Activated CD4-positive, alpha-beta T cell treated with anti-CD3 and anti-CD28 coated beads, Interleukin-2, amount 50 U/mL, for 1 hour (primary cell): ENCODE measurements around the gene SOX9.
"Not testable (repeated sequence)": the region's sequence is repeated elsewhere in the genome, so short reads cannot be mapped to it uniquely, and the experiment has no call there.

Experiments used
- DNase-seq: peaks from one replicate; pipeline ENCODE4 v3.0.0-alpha.2; 2020

The SOX9 gene

GRCh38 chr17:72128039-72128438 is 7.2 kb downstream of the SOX9 start:
- DNase-seq = no peak

GRCh38 chr17:72134608-72135394 is 14.0 kb downstream of the SOX9 start:
- DNase-seq = no peak

GRCh38 chr17:72135546-72136325 is 14.9 kb downstream of the SOX9 start:
- DNase-seq = no peak

- no peak for DNase-seq
Measured at GRCh38 chr17:72136692-72137091, 15.9 kb downstream of the SOX9 start.

GRCh38 chr17:72137161-72137560 is 16.3 kb downstream of the SOX9 start:
- no peak for DNase-seq

GRCh38 chr17:72139212-72139611 is 18.4 kb downstream of the SOX9 start:
- DNase-seq = no peak

- DNase-seq = no peak
Measured at GRCh38 chr17:72141336-72141735, 20.5 kb downstream of the SOX9 start.

- DNase-seq = not testable (repeated sequence)
Measured at GRCh38 chr17:72142097-72142496, 21.3 kb downstream of the SOX9 start.

GRCh38 chr17:72142614-72143013 is 21.8 kb downstream of the SOX9 start:
- DNase-seq = no peak

GRCh38 chr17:72143245-72143644 is 22.4 kb downstream of the SOX9 start:
- DNase-seq = no peak

GRCh38 chr17:72144101-72144500 is 23.3 kb downstream of the SOX9 start:
- DNase-seq = no peak

- DNase-seq = no peak
Measured at GRCh38 chr17:72145562-72145961, 24.7 kb downstream of the SOX9 start.

- no peak for DNase-seq
Measured at GRCh38 chr17:72145962-72146361, 25.1 kb downstream of the SOX9 start.

- no peak for DNase-seq
Measured at GRCh38 chr17:72146371-72146770, 25.6 kb downstream of the SOX9 start.

GRCh38 chr17:72150632-72151460 is 30.0 kb downstream of the SOX9 start:
- no peak for DNase-seq

- DNase-seq = no peak
Measured at GRCh38 chr17:72151565-72152386, 31.0 kb downstream of the SOX9 start.

- no peak for DNase-seq
Measured at GRCh38 chr17:72152387-72152929, 31.6 kb downstream of the SOX9 start.

- no peak for DNase-seq
Measured at GRCh38 chr17:72158895-72159885, 38.4 kb downstream of the SOX9 start.

- DNase-seq = no peak
Measured at GRCh38 chr17:72162569-72162968, 41.7 kb downstream of the SOX9 start.

- DNase-seq = no peak
Measured at GRCh38 chr17:72163474-72163873, 42.7 kb downstream of the SOX9 start.
